ENCODE data around the gene ARSD. TPM values are rescaled to one million over a fixed set of nuclear protein-coding genes. Genes with fewer than 3 reads are reported as not detected.

Gene ARSD
- total and polyA plus RNA-seq, 2 of the 8 experiments (the other 6 are each of a cell fraction or from before 2014, with no cell fraction given): 1.8 to 3.2 TPM

DNA sequence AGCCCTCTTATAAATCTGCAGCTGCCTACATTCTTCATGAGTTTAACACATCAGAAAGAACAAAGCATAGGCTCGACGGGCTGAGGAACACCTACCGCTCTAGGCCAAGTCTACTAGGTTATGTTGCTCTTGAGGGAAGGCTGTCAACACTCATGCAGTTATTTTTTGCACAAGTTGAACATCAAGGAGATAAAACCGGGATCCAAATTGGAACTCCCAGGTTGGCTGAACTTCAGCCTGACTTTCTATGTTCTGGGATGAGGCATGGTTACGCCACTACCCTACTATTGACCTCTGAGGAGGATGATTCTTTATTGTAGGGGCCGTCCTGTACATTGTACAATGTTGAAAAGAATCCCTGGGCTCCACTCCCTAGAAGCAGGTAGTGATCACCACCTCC, 39.9 kb upstream of the ARSD start (continued):
- TF ChIP-seq, protein P1, sequence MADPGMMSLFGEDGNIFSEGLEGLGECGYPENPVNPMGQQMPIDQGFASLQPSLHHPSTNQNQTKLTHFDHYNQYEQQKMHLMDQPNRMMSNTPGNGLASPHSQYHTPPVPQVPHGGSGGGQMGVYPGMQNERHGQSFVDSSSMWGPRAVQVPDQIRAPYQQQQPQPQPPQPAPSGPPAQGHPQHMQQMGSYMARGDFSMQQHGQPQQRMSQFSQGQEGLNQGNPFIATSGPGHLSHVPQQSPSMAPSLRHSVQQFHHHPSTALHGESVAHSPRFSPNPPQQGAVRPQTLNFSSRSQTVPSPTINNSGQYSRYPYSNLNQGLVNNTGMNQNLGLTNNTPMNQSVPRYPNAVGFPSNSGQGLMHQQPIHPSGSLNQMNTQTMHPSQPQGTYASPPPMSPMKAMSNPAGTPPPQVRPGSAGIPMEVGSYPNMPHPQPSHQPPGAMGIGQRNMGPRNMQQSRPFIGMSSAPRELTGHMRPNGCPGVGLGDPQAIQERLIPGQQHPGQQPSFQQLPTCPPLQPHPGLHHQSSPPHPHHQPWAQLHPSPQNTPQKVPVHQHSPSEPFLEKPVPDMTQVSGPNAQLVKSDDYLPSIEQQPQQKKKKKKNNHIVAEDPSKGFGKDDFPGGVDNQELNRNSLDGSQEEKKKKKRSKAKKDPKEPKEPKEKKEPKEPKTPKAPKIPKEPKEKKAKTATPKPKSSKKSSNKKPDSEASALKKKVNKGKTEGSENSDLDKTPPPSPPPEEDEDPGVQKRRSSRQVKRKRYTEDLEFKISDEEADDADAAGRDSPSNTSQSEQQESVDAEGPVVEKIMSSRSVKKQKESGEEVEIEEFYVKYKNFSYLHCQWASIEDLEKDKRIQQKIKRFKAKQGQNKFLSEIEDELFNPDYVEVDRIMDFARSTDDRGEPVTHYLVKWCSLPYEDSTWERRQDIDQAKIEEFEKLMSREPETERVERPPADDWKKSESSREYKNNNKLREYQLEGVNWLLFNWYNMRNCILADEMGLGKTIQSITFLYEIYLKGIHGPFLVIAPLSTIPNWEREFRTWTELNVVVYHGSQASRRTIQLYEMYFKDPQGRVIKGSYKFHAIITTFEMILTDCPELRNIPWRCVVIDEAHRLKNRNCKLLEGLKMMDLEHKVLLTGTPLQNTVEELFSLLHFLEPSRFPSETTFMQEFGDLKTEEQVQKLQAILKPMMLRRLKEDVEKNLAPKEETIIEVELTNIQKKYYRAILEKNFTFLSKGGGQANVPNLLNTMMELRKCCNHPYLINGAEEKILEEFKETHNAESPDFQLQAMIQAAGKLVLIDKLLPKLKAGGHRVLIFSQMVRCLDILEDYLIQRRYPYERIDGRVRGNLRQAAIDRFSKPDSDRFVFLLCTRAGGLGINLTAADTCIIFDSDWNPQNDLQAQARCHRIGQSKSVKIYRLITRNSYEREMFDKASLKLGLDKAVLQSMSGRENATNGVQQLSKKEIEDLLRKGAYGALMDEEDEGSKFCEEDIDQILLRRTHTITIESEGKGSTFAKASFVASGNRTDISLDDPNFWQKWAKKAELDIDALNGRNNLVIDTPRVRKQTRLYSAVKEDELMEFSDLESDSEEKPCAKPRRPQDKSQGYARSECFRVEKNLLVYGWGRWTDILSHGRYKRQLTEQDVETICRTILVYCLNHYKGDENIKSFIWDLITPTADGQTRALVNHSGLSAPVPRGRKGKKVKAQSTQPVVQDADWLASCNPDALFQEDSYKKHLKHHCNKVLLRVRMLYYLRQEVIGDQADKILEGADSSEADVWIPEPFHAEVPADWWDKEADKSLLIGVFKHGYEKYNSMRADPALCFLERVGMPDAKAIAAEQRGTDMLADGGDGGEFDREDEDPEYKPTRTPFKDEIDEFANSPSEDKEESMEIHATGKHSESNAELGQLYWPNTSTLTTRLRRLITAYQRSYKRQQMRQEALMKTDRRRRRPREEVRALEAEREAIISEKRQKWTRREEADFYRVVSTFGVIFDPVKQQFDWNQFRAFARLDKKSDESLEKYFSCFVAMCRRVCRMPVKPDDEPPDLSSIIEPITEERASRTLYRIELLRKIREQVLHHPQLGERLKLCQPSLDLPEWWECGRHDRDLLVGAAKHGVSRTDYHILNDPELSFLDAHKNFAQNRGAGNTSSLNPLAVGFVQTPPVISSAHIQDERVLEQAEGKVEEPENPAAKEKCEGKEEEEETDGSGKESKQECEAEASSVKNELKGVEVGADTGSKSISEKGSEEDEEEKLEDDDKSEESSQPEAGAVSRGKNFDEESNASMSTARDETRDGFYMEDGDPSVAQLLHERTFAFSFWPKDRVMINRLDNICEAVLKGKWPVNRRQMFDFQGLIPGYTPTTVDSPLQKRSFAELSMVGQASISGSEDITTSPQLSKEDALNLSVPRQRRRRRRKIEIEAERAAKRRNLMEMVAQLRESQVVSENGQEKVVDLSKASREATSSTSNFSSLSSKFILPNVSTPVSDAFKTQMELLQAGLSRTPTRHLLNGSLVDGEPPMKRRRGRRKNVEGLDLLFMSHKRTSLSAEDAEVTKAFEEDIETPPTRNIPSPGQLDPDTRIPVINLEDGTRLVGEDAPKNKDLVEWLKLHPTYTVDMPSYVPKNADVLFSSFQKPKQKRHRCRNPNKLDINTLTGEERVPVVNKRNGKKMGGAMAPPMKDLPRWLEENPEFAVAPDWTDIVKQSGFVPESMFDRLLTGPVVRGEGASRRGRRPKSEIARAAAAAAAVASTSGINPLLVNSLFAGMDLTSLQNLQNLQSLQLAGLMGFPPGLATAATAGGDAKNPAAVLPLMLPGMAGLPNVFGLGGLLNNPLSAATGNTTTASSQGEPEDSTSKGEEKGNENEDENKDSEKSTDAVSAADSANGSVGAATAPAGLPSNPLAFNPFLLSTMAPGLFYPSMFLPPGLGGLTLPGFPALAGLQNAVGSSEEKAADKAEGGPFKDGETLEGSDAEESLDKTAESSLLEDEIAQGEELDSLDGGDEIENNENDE (IDR thresholded peaks at IDR 0.05; ENCODE audit: insufficient replicate concordance, low read length): no peak
- no peak for TF ChIP-seq CBX5 (IDR thresholded peaks at IDR 0.05; ENCODE audit: low read depth, low read length)
